SK-N-MC (cell line): ENCODE data around the gene ADIPOR2.

Source experiments
- EZH2 ChIP-seq: fragments of 200-600 bp; sonication (generic); IDR thresholded peaks from one replicate; pipeline ENCODE4 v1.6.1; 2017; ENCODE audit warnings: antibody characterized with exemption
- POLR2AphosphoS5 ChIP-seq: IDR thresholded peaks from 2 replicates; pipeline ENCODE4 v1.6.1; 2012; ENCODE audit warnings: mild to moderate bottlenecking, low read depth, low read length, borderline replicate concordance

GRCh38 chr12:1716911-1717310 lies 26.0 kb downstream of the ADIPOR2 start:
- no peak for TF ChIP-seq EZH2
- TF ChIP-seq POLR2AphosphoS5 = no peak
